GM18867 (cell line): ENCODE results near the gene ELAVL1.
A peak's percentile ranks its signal among the peaks of the same experiment; 100 is the strongest.

Experiments
- ATAC-seq: cut with Tn5 transposase; IDR thresholded peaks from one replicate; pipeline ENCODE4 v1.9.1; 2021; ENCODE audit warnings: mild to moderate bottlenecking, moderate library complexity; ENCODE audit not compliant: unreplicated experiment

Gene ELAVL1

DNA sequence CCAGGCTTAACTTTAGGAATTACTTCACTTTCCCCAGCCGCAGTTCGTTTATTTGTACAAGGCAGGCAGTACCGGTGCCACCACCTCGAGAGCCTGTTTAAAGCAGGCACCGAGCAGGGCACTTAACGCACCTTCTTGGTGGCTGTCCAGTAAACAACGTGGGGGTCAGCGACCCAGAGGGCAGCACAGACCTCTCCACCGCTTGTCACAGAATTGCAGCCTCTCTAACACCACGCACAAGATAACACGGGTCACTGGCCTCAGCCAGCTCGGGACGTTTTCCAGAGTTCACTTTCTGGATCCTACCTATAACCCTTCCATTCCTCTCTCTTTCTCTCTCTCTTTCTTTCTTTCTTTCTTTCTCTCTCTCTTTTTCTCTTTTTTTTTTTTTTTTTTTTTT, 16.8 kb upstream of the ELAVL1 start:
- no peak for ATAC-seq

DNA sequence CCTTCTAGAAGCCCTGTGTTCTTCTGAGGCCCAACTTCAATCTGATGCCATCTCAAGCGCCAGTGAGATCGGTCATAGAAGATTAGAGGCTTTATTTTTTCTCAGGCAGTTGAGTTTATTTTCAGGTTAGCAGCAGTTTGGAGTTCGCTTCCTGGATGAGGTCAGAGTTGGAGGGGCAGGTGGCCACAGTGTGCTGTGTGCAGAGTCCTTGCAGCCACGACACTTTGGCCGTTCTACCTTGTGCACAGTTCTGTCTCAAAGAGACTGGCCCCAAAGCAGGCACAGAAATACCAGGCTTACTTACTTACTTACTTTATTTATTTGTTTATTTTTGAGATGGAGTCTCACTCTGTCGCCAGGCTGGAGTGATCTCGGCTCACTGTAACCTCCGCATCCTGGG, 15.9 kb upstream of the ELAVL1 start:
- ATAC-seq, result no peak

DNA sequence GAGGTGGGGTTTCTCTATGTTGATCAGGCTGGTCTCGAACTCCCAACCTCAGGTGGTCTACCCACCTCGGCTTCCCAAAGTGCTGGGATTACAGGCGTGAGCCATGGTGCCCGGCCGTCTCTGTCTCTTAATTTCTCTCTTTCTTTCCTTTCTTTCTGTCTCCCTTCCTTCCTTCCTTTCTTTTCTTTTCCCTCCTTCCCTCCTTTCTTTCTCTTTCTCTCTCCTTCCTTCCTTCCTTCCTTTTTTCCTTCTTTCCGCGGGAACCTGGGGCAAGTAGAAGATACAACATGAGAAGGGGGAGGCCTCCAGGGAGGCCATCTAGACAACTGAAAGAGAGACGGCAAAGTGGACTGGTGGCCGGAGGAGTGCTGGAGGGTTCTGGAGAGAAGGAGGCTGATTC, 15.2 kb upstream of the ELAVL1 start:
- ATAC-seq, result no peak

DNA sequence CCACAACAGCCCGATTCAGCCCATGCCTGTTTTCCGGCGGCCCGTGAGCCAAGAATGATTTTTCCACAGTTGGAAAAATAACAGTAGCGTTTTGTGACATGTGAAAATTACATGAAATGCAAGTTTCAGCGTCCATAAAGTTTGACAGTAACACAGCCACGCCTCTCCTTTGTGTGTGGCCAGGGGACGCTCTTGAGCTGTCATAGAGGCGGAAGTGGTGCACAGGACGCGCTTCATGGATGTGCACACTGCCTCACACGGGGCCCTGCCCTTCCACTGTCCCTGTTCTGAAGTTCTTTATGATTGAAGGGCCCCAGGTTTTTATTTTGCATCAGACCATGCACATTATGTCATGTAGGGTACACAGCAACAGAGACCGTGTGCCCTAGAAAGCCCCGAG, 12.4 kb upstream of the ELAVL1 start:
- no peak for ATAC-seq

DNA sequence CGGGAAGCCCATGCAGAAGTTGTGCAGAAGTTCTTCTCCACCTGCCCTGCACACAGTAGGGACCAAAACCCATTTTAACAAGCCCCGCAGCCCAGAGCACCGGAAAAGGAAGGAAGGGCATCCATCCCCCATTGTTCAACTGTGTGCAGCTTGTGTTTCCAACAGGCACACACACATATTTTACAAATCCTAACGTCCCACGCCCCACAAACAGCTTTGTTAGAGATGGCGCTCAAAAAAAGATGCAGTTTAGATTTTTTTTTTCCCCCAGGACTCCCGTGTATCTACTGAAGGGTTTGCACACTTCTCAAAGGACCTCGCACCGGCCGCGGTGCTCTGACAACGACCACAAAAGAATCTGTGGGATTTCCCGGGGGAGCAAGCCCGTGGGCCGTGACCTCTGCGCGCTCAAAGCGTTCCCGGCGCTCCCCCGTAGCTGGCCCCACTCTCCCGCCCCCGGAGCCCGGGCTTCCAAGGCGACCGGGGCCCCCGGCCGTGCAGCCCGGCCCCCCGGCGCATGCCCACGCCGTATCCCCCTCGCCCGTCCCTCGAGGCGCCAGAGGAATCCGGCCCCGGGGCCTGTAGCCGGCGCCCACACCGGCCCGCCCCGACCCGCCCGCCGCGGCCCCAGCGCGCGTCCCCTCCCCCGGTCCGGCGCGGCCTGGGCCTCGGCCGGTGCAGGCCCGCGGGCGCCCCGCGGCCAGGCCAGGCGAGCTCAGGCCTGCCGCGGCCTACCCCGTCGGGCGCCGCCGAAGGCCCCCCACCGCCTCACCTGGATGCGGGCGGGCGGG, 523 bp downstream of the ELAVL1 start:
- ATAC-seq, result peak; percentile 22

DNA sequence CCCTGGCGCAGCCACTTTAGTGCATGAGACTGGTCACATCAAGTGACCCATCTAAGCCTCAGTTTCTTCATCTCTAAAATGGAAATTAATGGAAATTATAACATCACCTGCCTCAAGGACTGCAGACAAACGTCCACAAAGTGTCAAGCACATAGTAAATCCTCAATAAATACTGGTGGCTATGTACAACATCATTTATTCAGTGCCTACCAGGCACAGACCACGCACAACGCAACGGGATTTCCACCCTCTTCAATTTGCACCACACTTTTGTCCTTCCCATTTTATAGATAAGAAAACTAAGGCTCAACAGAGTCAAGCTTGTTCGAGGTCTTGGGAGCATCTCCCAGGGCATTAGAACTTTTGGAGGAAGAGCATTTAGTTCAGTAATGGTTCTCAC, 1.4 kb downstream of the ELAVL1 start:
- ATAC-seq, result no peak

DNA sequence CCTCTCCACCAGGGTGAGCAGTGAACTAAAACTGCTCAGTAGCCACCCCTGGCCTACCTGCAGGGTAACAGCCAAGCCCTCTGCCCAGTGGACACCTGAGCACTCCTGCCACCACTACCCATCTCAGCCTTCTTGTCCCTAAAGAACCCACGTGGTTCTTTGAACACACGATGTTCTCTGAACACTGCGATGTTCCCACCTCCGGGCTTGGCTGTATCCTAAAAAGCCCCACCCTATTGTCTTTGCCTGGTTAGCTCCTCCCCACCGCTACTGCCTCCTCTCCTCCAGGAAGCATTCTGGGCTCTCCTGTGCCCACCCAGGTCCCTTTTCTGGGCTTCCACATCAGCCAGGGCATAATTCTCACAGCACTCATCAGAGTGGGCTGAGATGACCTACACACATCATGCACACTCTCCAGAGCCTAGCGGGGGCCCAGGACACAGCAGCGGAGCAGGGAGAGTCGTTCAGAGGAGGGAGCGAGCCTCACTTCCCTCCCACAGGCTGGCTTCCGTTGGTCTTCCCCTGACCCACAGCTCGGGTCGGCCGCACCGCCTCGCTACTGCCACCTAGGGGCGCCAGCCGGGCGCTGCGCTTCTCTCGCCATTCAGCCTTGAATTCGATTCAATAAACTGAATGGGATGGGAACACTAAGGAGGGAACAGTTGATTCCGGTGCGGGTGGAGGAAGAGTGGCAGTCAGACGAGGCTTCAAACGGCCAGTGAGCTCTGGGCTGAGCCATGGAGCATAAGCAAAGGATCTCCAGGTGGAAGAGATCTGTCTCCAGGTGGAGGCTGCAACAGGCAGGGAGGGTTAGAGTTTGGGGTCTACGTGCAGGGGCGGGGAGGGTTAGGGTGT, 3.2 kb downstream of the ELAVL1 start:
- peak; percentile 40 for ATAC-seq

DNA sequence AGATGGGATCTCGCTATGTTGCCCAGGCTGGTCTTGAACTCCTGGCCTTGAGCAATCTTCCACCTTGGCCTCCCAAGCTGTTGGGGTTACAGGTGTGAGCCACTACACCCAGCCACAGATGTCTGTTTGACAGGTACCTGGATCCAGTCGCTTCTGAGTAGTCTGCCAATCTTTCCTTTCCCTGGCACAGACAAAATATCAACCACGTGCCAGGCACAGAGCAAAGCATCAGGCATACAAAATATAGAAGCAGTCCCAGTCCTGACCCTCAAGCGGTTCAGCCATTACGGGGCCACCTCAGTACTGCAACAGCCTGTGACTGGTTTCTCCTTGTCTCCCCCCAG, 3.8 kb downstream of the ELAVL1 start:
- ATAC-seq, result no peak

DNA sequence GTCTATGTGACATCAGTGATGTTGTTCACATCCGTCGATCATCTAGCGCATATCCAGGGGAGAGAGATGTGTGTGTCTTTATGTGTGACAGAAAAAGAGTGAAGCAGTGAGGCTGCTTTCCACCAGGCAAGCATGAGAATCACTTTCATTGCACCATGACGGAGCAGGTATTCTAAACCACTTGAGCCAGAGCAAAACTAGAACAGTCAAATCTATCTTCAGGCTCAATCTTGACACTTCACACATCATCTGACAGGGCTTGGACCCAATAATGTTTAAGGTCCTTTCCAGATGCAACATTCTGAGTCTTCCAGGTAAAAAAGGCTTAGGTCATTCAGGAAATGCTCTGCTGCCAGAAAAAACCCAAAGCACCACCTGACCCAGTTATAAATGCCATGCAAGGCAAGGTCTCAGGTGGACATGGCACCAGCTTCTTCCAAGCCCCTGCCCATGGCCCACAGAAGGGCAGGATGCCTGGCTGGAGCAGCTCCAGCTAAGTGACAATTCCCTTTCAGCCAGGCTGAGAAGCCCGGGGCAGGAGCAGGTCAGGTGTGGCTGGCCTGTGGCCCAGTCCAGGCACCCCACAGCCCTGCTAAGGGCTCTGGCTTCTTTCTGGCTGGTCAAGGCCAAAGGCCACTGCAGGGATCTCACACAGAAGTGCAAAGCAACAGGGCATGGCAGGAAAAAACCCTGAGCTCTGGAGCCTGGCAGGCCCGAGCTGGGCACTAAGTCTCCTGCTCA, 5.0 kb downstream of the ELAVL1 start:
- ATAC-seq, result no peak

DNA sequence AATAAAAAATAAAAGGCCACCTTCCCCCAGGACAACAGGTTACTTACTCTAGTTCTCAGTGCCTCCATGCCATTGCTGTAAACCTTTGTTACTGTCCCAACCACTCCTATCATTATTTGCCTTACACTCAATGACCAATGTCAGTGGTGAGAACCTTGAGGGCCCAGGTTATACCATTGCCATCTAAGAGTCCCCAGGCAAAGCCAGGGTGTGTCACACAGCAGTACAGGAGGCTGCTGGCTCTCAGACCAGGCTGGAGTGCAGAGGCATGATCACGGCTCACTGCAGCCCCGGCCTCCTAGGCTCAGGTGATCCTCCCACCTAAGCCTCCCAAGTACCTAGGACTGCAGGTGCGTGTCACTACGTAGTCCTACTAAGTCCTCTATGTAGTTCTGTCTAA, 6.1 kb downstream of the ELAVL1 start:
- ATAC-seq, result no peak

DNA sequence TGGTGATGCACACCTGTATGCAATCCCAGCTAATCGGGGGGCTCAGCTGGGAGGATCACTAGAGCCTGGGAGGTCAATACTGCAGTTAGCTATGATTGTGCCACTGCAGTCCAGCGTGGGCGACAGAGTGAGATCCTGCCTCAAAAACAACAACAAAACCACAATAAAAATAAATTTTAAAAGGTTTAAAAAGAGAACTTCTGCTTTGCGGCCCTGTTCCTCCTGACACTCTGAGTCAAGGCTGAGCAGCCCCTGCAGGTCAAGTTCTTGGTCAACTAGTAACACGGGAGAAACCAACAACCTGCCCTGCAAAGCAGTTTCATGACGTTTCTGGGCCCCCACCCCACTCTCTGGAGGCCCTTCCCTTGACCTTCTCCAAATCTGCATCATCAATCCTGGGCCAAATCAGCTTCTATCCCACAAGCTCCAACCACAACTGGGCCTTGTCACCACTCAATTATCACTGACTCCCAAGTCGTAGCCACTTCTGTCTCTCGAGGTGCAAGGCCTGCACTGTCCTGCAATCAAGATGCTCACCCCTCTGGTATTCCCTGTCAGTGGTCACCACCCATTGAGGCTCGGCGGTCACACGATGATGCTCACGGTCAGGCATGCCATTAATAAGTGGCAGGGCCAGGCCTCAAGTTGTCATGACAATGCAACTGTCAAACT, 7.5 kb downstream of the ELAVL1 start:
- ATAC-seq, result no peak

DNA sequence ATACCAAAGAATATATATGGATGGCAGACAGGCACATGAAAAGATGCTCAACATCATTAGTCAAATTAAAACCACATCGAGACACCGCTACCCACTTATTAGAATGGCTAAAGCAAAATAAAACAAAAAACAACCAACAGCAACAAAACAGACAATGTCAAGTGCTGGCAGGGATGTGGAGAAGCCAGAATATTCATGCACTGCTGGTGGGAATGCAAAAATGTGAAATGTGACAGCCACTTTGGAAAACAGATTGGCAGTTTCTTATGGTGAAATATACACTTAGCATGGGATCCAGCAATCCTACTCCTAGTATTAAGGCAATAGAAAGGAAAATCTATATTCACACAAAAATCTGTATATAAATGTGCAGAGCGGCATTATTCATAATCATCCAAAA, 8.6 kb downstream of the ELAVL1 start:
- ATAC-seq, result no peak

DNA sequence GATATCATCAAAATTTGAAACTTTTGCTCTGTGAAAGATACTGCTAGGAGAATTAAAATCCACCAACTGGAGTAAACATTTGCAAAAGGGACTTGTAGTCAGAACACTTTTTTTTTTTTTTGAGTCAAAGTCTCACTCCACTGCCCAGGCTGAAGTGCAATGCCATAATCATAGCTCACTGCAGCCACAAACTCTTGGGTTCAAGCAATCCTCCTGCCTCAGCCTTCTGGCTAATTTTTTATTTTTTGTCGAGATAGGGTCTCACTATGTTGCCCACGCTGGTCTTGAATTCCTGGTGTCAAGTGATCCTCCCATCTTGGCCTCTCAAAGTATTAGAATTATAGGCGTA, 9.7 kb downstream of the ELAVL1 start:
- no peak for ATAC-seq

DNA sequence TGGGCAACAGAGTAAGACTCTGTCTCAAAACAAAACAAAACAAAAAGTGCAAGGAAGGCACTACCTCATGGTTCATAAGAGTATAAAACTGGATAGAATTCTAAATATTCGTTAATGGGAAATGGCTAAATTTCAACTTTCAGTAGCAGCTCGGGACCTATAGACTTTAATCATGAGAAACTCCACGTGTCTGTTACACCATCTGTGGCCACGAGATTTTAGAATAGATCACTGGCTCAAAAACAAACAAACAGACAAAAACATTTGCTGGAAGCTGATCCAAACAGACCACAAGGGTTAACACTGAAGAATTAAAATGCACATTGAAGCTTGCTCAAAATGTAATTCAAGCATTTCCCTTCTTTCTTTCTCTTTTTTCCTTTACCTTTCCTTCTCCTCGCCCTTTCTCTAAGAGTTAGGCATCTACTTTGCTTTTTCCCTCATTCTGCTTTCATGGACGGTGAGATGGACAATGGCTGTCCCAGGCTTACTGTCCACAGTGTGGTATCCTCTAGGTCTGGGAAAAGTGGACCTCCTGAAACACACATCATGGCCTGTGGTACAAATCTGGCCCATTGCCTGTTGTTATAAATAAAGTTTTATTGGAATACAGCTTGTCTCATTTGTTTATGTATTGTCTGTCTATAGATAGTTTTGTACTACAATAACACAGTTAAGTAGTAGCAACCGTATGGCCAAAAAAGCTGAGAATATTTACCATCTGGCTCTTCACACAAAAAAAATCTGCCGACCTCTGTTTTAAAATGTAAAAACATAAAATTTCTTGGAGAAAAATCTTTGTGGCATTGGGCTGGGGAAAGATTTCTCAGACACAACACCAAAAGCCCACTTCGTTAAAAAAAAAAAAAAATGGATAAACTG, 10.3 kb downstream of the ELAVL1 start:
- ATAC-seq, result no peak

DNA sequence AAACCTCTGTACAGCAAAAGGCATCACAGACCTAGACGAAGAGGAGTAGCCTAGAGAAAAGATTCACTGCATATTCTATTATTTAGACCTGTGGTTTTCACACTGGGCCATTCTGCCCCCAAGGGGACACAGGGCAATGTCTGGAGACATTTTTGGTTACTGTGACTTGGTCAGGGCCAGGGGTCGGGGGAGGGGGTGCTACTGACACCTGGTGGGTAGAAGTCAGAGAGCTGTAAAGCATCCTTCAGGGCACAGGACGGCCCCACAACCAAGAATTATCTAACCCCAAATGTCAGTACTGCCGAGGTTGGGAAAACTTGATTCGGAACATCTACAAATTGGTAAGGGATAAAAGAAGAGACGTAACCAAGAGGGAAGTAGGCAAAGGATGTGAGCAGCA, 11.3 kb downstream of the ELAVL1 start:
- ATAC-seq, result no peak

DNA sequence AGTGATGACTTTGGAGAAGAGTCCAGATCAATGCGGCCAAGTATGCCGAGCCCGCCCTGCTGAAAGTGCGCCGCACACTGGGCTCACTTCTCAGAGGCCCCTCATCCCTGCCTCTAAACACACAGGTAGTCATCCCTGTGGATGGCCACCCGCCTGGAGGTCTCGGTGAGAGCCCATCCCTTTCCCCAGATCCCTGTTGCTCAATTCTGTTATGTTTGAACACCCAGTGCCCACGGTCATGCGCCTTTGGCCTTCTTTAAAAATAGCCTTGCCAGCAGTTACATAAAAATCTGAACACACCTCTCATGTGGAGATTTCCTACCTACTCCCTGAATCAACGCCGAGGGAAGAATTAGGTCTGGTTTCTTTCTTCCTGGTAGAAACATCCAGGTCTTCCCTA, 11.9 kb downstream of the ELAVL1 start:
- no peak for ATAC-seq

DNA sequence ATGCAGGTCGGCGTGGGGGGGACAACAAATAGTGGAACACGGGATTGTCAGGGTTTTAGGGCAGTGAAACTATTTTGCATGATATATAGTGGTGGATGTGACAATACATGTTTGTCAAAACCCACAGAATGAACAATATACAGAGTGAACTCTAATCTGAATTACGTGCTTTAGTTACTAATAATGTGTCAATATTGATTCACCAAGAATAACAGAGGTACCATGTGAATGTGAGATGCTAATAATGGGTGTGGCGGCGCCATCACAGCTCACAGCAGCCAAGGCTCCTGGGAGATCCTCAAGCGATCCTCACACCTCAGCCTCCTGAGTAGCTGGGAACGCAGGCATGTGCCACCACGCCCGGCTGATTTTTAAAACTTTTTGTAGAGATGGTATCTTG, 12.9 kb downstream of the ELAVL1 start:
- no peak for ATAC-seq

DNA sequence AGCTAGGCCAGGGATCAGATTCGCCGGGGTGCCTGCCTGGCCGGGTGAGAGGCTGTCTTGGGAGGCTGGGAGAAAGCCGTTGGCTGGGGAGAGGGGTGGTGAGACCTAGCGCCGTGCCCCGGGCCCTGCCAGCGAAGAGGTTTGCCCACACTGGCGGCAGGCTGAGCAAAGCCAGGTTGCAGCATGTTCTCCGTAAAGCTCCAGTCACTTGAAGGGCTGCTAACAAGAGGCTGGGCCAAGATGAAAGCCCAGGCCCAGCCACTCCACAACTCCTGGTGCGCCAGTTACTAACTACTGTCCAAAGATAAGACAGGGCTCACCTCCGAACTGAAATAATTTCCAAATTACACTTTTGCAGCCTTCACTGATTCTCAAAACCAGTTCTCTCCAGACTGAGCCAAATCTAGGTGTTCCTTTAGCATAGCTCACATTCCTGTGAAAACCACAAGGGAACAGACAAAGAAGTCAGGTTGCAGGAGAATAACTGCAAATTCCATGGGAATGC, 16.3 kb downstream of the ELAVL1 start:
- ATAC-seq, result no peak

DNA sequence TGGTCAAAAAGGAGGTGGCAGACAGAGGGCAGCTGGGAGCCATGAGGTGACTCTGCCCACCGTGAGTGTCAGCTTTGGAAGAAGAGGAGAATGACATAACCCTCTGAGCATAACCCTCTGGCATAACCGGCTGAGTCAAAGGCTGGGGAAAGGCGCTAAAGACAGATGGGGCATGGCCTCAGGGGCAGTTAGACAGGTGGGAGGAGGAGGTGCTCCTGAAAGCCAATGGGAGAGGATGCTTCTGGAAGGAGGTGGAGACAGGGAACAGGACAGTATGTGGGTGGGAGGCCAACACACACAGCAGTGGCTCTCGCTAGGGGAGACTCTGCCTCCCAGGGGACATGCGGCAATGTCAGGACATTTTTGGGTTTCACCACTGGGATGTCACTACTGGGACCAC, 17.1 kb downstream of the ELAVL1 start:
- no peak for ATAC-seq

DNA sequence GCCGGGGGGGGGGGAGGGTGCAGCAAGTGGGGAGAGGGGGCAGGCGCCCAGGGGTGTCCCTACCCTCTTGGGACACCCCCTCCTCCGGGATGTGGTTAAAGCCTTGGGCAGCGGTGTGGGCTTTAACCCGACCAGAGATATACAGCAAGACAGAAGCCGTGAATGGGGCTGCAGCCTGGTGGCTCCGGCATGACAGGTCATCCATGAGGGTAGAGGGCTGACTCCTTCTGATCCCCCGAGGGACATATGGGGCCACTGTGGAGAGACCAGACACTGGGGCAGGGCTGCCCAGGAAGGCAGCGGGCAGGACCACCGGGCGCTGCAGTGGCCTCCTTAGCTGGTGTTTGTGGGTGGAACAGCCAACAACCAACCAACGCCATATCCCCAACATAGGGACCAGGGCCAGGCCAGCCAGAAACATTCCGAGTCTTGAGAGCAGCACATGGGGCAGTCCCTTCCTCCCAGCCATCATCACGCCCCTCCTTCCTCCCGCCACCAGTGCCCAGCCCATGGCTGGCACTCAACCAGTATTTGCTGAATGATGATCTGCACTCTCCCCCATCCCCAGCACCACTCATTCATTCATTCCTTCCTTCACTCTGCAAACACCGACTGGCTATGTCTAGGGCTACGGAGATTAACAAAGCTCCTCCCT, 18.2 kb downstream of the ELAVL1 start:
- ATAC-seq, result no peak
